D721Med (cell line): ENCODE measurements around the gene PLAC1.

Experiments
- DNase-seq: peaks from one replicate; pipeline ENCODE4 v3.0.0; 2011; ENCODE audit warnings: low spot score; ENCODE audit not compliant: insufficient read length
- FAIRE-seq: peaks from 2 replicates; lab custom pipeline; 2011; peaks lifted over from hg19 to GRCh38; lab: Jason Lieb, UNC
- TF ChIP-seq, protein P1 (sequence below): IDR thresholded peaks from 2 replicates; pipeline ENCODE4 v1.5.1; 2012; ENCODE audit warnings: mild to moderate bottlenecking, control low read depth; ENCODE audit not compliant: insufficient read depth; ENCODE audit errors: missing control alignments

PLAC1 gene

DNA sequence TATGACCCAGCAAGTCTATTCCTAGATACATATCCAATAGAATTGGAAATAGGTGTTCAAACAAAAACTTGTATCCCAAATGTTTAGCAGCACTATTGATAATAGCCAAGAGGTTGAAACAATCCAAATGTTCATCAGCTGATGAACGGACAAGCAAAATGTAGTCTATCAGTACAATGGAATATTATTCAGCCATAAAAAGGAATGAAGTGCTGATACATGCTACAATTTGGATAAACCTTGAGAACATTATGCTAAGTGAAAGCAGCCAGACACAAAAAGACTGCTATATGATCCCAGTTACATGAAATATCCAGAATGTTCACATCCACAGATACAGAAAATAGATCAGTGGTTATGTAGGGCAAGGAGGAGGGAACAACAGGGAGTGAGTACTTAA lies 50.1 kb downstream of the PLAC1 start:
- DNase-seq (no peak), FAIRE-seq (no peak)
- TF ChIP-seq, protein P1, sequence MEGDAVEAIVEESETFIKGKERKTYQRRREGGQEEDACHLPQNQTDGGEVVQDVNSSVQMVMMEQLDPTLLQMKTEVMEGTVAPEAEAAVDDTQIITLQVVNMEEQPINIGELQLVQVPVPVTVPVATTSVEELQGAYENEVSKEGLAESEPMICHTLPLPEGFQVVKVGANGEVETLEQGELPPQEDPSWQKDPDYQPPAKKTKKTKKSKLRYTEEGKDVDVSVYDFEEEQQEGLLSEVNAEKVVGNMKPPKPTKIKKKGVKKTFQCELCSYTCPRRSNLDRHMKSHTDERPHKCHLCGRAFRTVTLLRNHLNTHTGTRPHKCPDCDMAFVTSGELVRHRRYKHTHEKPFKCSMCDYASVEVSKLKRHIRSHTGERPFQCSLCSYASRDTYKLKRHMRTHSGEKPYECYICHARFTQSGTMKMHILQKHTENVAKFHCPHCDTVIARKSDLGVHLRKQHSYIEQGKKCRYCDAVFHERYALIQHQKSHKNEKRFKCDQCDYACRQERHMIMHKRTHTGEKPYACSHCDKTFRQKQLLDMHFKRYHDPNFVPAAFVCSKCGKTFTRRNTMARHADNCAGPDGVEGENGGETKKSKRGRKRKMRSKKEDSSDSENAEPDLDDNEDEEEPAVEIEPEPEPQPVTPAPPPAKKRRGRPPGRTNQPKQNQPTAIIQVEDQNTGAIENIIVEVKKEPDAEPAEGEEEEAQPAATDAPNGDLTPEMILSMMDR: no peak

- no peak for DNase-seq
- no peak for FAIRE-seq
- TF ChIP-seq, protein P1: no peak
Measured at GRCh38 chrX:134607523-134607922, 50.7 kb downstream of the PLAC1 start.

DNA sequence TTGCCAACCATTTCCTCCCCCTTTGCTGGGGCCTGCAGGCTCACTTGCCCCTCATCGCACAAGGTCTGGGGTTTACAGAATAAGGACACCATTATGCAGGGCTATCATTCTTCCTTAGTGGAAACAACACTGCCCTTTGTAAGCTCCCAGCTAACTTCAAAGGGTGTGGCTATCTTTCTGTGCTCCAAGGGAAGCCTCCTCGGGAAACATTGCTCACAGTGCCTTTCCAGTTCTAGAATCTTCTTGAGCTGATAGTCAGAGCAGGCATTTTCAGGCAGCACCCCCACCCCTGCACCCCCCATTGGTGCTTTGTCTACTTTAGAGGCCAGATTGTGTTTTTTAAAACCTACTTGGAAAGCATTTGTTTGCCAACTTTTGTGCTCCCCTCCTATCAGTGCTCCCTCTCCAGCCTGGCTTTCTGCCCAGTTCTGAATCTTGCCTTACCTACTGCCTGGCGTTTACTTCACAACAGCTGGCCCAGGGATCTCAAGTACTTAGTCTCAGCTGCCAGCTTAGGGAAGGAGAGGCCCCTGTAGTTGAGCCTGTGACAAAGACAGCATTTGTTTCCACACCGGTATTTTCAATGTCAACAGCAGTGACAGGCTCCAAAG lies 53.5 kb downstream of the PLAC1 start:
- TF ChIP-seq, protein P1: no peak
- DNase-seq: peak; percentile 28
- no peak for FAIRE-seq

DNA sequence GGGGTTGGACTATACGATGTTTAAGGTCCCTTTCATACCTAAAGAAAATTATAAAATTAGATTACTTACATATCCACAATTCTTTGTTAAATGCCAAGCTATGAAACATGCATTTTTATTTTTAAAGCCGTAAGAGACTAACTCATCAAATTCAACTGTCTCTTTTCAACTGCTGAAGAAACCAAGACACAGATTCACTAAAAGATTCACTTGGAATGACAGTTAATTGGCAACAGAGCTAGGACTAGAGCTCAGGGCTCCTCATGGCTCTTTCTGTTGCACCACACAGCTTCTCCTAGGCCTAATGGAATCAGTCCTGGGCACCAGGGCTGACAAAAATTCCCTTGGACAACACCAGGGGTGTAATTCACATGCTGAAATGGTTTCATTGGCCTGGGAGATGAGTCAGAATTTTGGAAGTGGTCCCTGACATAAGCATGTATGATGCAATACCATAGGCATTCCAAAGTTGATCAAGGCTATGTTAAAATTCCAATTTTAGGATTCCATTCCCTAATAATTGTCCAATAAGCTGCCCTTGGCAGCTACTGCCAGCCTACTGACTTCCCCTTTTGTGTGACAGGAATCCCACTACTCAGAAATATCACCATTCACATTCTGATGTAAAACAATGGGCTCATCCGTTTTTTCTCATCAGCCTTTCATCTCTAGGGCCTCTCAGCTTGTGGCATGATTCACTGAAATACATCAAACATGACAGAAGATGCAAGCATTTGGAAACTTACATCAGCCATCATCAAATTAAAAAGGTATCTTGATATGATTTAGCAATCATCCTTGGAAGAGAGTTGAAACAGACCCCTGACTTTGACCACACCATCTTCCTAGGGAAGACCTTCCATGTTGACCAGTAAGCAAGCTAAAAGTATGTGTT lies 54.2 kb downstream of the PLAC1 start:
- TF ChIP-seq, protein P1: no peak
- no peak for FAIRE-seq
- DNase-seq: no peak

- FAIRE-seq (no peak), DNase-seq (no peak)
- TF ChIP-seq, protein P1: no peak
Measured at GRCh38 chrX:134602410-134602809, 55.9 kb downstream of the PLAC1 start.

GRCh38 chrX:134601240-134601765 lies 57.0 kb downstream of the PLAC1 start:
- FAIRE-seq (no peak), DNase-seq (no peak)
- TF ChIP-seq, protein P1: no peak

DNA sequence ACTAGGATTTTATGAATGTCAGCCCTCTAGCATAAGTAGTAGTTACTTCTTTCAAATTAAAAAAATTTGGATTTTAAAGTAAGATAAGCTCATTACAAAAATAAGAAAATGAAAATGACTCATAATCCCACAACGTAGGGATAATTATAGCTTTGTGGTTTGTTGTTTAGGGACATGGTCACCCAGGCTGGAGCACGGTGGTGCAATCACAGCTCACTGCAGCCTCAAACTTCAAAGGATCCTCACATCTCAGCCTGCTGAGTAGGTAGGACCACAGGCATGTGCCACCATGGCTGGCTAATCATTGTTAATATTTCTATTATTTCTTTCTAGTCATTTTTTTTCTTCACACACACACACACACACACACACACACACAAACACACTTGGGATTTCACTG lies 57.6 kb downstream of the PLAC1 start:
- TF ChIP-seq, protein P1: no peak
- FAIRE-seq (no peak), DNase-seq (no peak)
